HG03354 (cell line): Measurements from ENCODE around the gene HES3.

Experiments used
- ATAC-seq: cut with Tn5 transposase; IDR thresholded peaks from one replicate; pipeline ENCODE4 v1.9.1; 2021; ENCODE audit warnings: mild to moderate bottlenecking; ENCODE audit not compliant: unreplicated experiment, poor library complexity, severe bottlenecking

HES3 gene

GRCh38 chr1:6243993-6244392, at the start of gene HES3:
HES3 (plus strand) TSS chr1:6244179; CDS start chr1:6244366, 187 bp downstream.
- ATAC-seq, result no peak

GRCh38 chr1:6197746-6198427, 46.1 kb upstream of the HES3 start:
- no peak for ATAC-seq

GRCh38 chr1:6198646-6199297, 45.2 kb upstream of the HES3 start:
- peak; percentile 36 for ATAC-seq

DNA sequence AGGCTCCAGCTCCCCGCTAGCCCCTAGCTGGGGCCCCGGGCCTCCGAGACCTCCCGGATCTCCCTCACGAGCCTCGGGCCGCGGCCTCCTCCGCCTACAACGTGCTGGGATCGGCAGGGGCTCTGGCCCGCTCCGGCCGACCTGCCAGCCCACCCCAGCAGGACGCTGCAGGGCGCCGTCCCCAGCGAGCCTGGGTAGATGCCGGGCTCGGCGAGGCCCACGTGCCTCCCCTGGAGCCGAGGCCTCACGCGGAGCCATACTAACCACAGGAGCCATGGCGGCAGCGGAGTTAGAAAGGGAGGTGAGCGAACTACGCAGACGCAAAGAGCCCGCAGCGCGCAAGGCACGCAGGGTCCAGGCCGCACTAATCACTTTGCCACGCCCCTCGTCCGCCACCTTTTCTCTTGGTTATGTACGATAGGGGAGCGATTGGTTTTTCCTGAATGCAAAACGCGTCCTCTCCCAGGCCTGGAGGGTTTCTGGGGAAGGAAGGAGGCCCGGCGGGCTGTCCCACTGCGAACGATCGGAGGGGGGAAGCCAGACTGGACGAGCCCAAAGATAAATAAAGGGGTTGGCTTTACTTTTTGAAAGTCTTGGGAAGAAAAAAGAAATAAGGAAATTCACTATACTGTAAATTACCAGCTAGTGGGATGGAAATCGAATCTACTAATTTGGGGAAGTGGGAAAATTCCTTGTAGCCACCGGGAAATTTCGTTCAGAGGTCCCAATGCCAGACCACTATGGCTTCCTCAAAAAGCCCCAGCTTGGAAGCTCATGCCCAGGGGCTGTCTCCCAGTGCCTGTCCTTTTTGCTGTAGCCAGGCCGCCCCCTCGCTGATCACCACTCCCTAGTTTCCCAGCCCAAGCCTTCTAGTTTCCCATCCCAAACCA, 44.4 kb upstream of the HES3 start, which contains the start of gene RPL22:
Gene RPL22, minus strand, starts transcription at position 298 of the 890 bp plus-strand sequence. Its CDS starts 22 bp downstream, at position 276.
- ATAC-seq, result peak; percentile 97

- no peak for ATAC-seq
These were observed 43.7 kb upstream of the HES3 start for GRCh38 chr1:6200188-6200809.

DNA sequence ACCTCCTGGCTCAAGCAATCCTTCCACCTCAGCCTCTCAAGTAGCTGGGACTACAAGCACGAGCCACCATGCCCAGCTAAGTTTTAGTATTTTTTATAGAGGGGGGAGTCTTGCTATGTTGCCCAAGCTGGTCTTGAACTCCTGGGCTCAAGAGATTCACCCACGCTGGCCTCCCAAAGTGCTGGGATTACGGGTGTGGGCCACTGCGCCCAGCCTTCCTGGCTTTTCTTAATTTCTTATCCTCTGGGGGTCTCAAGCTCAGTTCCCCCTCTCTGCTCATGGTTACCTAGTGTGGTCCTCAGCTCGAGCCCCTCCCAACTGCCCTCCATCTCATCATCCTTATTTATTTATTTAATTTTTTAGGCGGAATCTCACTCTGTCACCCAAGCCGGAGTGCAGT, 41.7 kb upstream of the HES3 start:
- ATAC-seq, result no peak

DNA sequence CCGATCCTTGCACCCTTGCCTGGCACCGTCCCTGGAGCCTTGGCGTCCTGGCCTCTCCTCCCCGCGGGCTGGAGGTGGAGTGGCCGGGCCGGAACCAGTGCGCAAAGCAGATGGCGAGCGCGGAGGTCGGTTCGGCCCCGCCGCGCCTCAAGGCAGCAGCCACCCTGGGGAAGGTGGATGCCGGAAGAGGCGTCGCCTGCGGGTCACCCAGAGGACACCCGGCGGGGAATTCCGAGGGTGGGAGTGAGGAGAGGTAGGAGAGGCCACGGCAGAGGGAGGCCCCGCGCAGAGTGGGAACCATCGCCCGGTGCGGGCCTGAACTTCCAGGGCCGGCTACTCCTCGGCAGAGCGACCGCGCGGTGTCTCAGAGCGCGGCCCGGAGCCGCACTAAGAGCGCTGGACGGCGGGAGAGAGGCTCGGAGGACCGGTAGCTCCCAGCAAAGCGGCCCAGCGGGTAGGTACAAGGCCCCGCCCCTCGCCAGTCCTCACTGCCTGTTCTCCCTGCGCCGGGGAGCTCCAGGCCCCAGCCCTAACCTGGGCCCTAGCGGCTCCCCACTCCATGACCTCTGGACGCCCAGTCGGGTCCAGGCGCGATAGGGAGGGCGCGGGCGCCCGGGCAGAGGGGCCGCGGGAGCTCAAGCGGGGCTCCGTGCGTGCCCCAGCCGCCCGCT, 38.0 kb upstream of the HES3 start, which contains the start of gene RNF207:
Gene RNF207, plus strand, starts transcription at position 271 of the 671 bp plus-strand sequence. CDS start 417 bp downstream, outside the sequence.
- ATAC-seq, result peak; percentile 58

DNA sequence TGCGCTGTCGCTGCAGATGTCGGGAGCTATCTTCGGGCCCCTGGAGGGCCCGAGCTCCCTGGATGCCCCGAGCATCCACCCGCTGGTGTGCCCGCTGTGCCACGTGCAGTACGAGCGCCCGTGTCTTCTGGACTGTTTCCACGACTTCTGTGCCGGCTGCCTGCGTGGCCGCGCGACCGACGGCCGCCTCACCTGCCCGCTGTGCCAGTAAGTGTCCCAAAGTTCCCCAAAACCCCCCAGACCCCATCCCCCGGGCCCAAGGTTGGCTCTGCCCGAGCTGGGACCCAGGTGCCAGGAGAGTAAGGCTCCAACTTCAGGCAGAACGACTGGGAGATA, 37.5 kb upstream of the HES3 start:
- ATAC-seq, result no peak

DNA sequence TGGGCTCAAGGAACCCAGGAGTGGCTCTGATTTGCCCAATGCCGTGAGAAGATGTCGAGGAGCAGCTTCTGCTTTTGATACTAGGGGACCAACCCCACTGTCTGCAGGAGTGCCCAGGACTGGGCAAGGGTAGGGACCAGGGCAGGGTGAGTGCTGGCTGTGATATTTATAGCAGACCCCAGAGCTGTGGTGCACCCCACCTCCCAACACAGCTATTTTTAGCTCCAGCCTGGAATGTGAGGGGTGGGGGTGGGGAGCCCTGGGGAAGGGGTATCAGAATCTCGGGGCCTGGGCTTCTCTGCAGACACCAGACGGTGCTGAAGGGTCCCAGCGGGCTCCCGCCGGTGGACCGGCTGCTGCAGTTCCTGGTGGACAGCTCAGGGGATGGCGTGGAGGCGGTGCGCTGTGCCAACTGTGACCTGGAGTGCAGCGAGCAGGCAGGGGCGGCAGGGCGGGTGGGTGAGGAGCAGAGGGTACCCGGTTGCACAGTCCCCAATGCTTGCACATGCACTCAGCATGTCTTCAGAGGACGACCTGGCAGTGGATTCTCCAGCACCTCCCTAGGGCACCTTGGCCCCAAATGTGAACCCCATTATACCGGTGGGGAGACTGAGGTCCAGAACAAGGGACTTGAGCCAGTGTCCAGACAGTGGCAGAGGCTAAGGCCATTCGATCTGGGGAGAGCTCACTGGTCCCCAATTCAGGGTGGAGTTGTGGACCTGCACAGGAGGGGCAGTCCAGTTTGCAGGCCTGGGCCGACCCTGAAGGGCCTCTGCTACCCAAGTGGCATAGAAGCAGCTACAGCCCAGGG, 36.7 kb upstream of the HES3 start:
- no peak for ATAC-seq

DNA sequence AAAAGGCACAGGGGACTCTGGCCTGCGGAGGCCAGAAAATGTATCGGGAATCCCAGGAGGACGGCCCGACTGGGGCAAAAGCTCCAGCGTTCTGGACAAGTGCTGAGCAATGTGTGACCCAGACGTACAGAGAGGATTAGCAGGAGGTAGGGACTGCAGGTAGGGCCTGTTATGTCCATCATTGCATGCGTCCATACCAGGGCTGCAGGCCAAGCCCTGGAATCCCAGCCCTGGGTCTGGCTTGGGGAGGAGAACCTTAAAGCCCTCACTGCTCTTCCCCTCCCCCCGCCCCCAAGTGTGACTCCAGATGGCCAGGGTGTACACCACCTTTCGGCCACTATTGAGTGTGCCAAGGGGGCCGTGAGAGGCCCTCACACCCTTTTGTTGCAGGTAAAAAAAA, 36.1 kb upstream of the HES3 start:
- no peak for ATAC-seq

- ATAC-seq, result no peak
These were observed 35.0 kb upstream of the HES3 start for GRCh38 chr1:6208723-6209660.

DNA sequence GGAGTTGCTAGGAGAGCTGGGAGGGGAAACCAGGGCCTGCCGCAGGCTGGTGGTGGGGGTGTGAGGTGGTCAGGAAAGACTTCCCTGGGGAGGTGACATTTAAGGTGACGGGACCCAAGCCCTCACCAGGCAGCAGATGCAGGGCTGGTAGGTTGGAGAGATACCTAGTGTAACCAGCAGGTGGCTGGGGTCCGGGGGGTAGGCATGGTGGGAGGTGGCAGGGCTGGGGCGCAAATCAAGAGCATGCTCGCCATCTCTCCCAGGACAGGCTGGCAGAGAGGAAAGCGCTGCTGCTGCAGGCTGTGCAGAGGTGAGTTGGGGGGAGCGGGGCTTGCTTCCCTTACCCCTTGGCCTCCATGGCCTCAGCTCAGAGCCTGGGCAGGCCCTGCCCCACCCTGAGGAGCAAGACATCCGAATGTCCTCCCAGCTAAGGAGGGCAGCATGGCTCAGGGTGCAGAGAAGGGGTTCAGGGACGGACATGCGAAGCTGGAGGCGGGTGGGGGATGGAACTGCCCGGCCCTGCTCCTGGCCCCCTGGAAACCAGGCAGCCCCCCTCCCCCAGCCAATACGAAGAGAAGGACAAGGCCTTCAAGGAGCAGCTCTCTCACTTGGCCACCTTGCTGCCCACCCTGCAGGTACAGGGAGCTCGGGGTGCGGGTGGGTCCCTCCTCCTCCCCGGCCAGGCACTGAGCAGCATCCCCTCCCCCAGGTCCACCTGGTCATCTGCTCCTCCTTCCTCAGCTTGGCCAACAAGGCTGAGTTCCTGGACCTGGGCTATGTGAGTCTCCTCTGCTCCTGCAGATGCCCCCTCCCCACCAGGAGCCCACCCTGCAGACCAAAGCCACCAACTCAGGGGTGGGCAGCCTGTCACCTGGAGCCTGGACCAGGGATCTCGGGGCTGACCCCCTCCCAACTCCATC, 34.1 kb upstream of the HES3 start:
- ATAC-seq, result no peak

DNA sequence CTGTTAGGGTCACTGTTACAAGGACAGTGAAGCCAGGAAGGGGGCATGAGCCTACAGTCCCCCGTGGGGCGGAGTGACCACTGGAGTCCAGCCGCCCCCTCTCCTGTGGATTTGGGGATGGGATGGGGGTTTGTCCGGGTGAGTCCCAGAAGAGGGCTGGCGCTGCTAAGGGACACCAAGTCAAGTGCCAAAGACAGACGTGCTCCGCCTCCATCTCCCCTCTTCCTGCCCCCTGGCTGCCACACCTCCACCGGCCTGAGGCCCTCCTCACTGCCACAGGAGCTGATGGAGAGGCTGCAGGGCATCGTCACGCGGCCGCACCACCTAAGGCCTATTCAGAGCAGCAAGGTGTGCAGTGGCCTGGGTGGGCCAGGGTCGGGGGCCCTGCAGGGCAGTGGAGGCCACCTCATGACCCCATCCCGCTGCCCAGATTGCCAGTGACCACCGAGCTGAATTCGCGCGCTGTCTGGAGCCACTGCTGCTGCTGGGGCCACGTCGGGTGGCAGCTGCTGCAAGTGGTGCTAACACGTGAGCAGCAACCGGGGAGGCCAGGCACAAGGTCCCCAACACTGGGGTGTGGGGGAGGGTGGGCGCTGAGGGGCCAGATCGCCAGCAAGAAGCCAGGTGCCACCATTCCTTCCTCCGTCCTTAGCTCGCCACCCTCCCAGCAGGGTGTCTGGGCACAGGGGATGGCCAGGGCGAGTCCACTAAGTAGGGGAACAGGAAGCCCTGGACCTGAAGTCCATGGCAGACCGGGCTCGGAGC, 33.2 kb upstream of the HES3 start:
- no peak for ATAC-seq

DNA sequence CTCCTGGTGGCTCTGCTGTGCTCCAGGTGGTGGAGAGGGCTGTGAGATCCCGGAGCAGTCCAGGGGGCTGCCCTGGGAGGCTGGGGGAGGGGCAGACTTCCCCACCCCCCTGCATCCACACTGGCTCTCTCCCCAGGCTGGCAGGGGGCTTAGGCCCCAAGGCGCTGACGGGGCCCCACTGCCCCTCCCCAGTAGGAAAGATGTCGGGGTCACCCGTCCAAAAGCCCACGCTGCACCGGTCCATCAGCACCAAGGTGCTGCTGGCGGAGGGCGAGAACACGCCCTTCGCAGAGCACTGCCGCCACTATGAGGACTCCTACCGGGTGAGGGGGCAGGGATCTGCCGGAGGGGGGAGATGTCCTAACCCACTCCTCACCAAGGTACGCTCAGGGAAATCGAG, 32.2 kb upstream of the HES3 start:
- no peak for ATAC-seq

DNA sequence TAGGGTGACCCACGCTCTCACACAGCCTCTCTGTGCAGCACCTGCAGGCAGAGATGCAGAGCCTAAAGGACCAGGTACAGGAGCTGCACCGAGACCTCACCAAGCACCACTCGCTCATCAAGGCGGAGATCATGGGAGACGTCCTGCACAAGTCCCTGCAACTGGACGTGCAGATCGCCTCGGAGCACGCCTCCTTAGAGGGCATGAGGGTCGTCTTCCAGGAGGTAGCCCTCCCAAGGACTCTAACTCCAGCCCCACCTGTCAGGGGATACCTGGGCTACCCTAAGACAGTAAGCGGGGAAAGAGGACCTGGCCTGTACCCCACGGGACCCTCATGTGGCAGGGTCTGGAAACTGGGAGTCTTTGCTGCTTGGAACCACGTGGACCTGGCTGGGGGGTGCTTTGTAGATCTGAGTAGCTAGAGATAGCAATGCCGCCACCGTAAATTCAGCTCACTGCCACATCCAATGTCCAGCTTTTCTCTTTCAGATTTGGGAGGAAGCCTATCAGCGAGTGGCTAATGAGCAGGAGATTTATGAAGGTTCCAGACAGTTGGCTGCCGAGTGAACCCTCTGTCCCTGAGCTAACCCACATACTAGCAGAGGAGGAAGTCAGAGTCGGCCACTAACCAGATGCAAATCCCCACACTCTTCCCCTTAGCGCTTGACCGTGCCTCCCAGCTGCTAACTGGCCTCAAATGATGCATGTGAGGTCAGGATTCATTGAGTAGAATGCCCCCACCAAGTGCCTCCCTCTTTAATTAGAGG, 31.6 kb upstream of the HES3 start:
- ATAC-seq, result peak; percentile 35
